ENCODE measurements around the gene TJAP1. TPM values are rescaled to one million over a fixed set of nuclear protein-coding genes. Genes with fewer than 3 reads are reported as not detected.
A peak's percentile ranks its signal among the peaks of the same experiment; 100 is the strongest.

TJAP1 gene
- total RNA-seq, 2 experiments from 2014 or later: 23.6 to 24.4 TPM

- no peak for ATAC-seq (ENCODE audit: poor library complexity)
- DNase-seq: peak in 2 of 14 experiments; percentile 29 to 41
- CTCF ChIA-PET: interaction anchor here (1.5 kb wide), 1 partner anchor 111 kb away, joined by 4 read pairs; no protein-coding TSS in a partner anchor
- H3K27ac Mint-ChIP-seq: peak overlapping the region; percentile 67
- H3K4me3 ChIP-seq (ENCODE audit: low read length): no peak overlapping the region
- H3K9me3 ChIP-seq (ENCODE audit: control insufficient read depth in 1 of 2, insufficient read depth in 1 of 2, low read length in 2 of 2): no peaks in the 10 kb centered on the region
- no peak for TF ChIP-seq CTCF (IDR thresholded peaks at IDR 0.05)
- peaks cover 33% of the 10 kb centered on the region for H3K4me1 ChIP-seq (ENCODE audit: insufficient read depth, low read length)
- intact Hi-C loops (cut with DNase I, micrococcal nuclease): loop anchor here (5.0 to 10.0 kb wide), 5 partner anchors 122 to 605 kb away; partner anchors contain the start of gene ZNF318 (in 2 of the 2)
- H3K4me3 Mint-ChIP-seq: peak overlapping the region; percentile 96
- H3K9me3 Mint-ChIP-seq: no peaks in the 10 kb centered on the region
- peaks cover 23% of the 10 kb centered on the region for H3K27me3 Mint-ChIP-seq
- H3K4me1 Mint-ChIP-seq (ENCODE audit: low read depth): peaks cover 22% of the 10 kb centered on the region
- H3K27ac ChIP-seq (ENCODE audit: low read depth in 1 of 2, low read length in 2 of 2): no peak overlapping the region
- H3K36me3 Mint-ChIP-seq (ENCODE audit: low read depth): peaks cover 52% of the 10 kb centered on the region
- H3K27me3 ChIP-seq (ENCODE audit: control insufficient read depth in 1 of 2, insufficient read depth in 2 of 2, low read length in 2 of 2): peaks cover 20% of the 10 kb centered on the region in 2 experiments
- H3K36me3 ChIP-seq (ENCODE audit: insufficient read depth, low read length): peaks cover 44% of the 10 kb centered on the region
- POLR2A ChIA-PET: interaction anchor here (0.9 to 1.9 kb wide), 6 partner anchors 13 to 531 kb away, joined by 3 to 10 read pairs (median 8); partner anchors contain the start of genes PEX6, TJAP1 and ZNF318
Observed at GRCh38 chr6:43509142-43509983, 32.0 kb downstream of the TJAP1 start.

- H3K27ac Mint-ChIP-seq: peak within 1 kb of the TSS; percentile 67
- DNase-seq (peak; percentile 46 to 89 (median 70)), ATAC-seq (ENCODE audit: poor library complexity) (peak; percentile 75)
- H3K36me3 Mint-ChIP-seq (ENCODE audit: low read depth): peaks cover 46% of the 10 kb centered on the region
- H3K9me3 Mint-ChIP-seq: no peaks in the 10 kb centered on the region
- peaks cover 20% of the 10 kb centered on the region in 2 experiments for H3K27me3 ChIP-seq (ENCODE audit: control insufficient read depth in 1 of 2, insufficient read depth in 2 of 2, low read length in 2 of 2)
- H3K27ac ChIP-seq (ENCODE audit: low read depth in 1 of 2, low read length in 2 of 2): no peak within 1 kb of the TSS
- peaks cover 43% of the 10 kb centered on the region for H3K36me3 ChIP-seq (ENCODE audit: insufficient read depth, low read length)
- H3K9me3 ChIP-seq (ENCODE audit: control insufficient read depth in 1 of 2, insufficient read depth in 1 of 2, low read length in 2 of 2): no peaks in the 10 kb centered on the region
- H3K4me3 ChIP-seq (ENCODE audit: low read length): peak within 1 kb of the TSS; percentile 52
- H3K4me3 Mint-ChIP-seq: peak within 1 kb of the TSS; percentile 96
- TF ChIP-seq CTCF (IDR thresholded peaks at IDR 0.05): no peak
- ChIA-PET POLR2A (interaction anchor here (0.6 to 1.9 kb wide), 7 partner anchors 14 to 531 kb away, joined by 3 to 10 read pairs (median 7); partner anchors contain the start of genes PEX6, TJAP1 and ZNF318), CTCF (interaction anchor here (1.5 kb wide), 1 partner anchor 112 kb away, joined by 4 read pairs; no protein-coding TSS in a partner anchor)
- peaks cover 31% of the 10 kb centered on the region for H3K4me1 Mint-ChIP-seq (ENCODE audit: low read depth)
- peaks cover 23% of the 10 kb centered on the region for H3K27me3 Mint-ChIP-seq
- H3K4me1 ChIP-seq (ENCODE audit: insufficient read depth, low read length): peaks cover 42% of the 10 kb centered on the region
- intact Hi-C loops (cut with DNase I, micrococcal nuclease): loop anchor here (5.0 to 10.0 kb wide), 5 partner anchors 123 to 605 kb away; partner anchors contain the start of gene ZNF318 (in 2 of the 2)
Observed at GRCh38 chr6:43509984-43510826, 32.8 kb downstream of the TJAP1 start, which contains the start of gene LRRC73. Gene LRRC73 (minus strand): TSS chr6:43510346. CDS start chr6:43509785, 561 bp downstream.

- no peak overlapping the region for H3K27ac Mint-ChIP-seq
- H3K36me3 Mint-ChIP-seq (ENCODE audit: low read depth): peaks cover 46% of the 10 kb centered on the region
- H3K27ac ChIP-seq (ENCODE audit: low read depth in 1 of 2, low read length in 2 of 2): no peak overlapping the region
- H3K4me3 Mint-ChIP-seq: peak overlapping the region; percentile 83
- no peak for DNase-seq
- no peaks in the 10 kb centered on the region for H3K9me3 Mint-ChIP-seq
- peaks cover 47% of the 10 kb centered on the region for H3K4me1 ChIP-seq (ENCODE audit: insufficient read depth, low read length)
- H3K4me3 ChIP-seq (ENCODE audit: low read length): peak overlapping the region; percentile 52
- TF ChIP-seq CTCF (IDR thresholded peaks at IDR 0.05): no peak
- ChIA-PET POLR2A (interaction anchor here (1.9 kb wide), 2 partner anchors 33 to 142 kb away, joined by 8 to 10 read pairs; partner anchors contain the start of genes TJAP1 and ZNF318), CTCF (interaction anchor here (1.5 kb wide), 1 partner anchor 113 kb away, joined by 4 read pairs; no protein-coding TSS in a partner anchor)
- peaks cover 23% of the 10 kb centered on the region for H3K27me3 Mint-ChIP-seq
- H3K4me1 Mint-ChIP-seq (ENCODE audit: low read depth): peaks cover 36% of the 10 kb centered on the region
- intact Hi-C loops (cut with DNase I, micrococcal nuclease): no loop called here
- ATAC-seq (ENCODE audit: poor library complexity): no peak
- no peaks in the 10 kb centered on the region for H3K9me3 ChIP-seq (ENCODE audit: control insufficient read depth in 1 of 2, insufficient read depth in 1 of 2, low read length in 2 of 2)
- peaks cover 44% of the 10 kb centered on the region for H3K36me3 ChIP-seq (ENCODE audit: insufficient read depth, low read length)
- H3K27me3 ChIP-seq (ENCODE audit: control insufficient read depth in 1 of 2, insufficient read depth in 2 of 2, low read length in 2 of 2): peaks cover 20% of the 10 kb centered on the region in 2 experiments
Observed at GRCh38 chr6:43510827-43511163, 33.4 kb downstream of the TJAP1 start.

Measured in CD4-positive, alpha-beta T cell (primary cell).